GM12891 (cell line): ENCODE results near the gene MPV17L.
"Not testable (repeated sequence)": the region's sequence is repeated elsewhere in the genome, so short reads cannot be mapped to it uniquely, and the experiment has no call there.

Experiments
- POLR2A ChIP-seq: IDR thresholded peaks from 2 replicates; pipeline ENCODE4 v1.6.1; 2011; ENCODE audit warnings: low read depth, low read length, control low read depth
- POLR2AphosphoS5 ChIP-seq: IDR thresholded peaks from 2 replicates; pipeline ENCODE4 v1.6.1; 2011; ENCODE audit warnings: low read depth, low read length, control low read depth

GRCh38 chr16:15351745-15352144, 43.8 kb upstream of the MPV17L start:
- not testable (repeated sequence) for TF ChIP-seq POLR2AphosphoS5, POLR2A
